Stimulated activated CD4-positive, alpha-beta T cell treated with anti-CD3 and anti-CD28 coated beads, Interleukin-4, amount 100 ng/mL, for 4 hours (primary cell): ENCODE measurements around the gene PYURF.

Source experiments
- DNase-seq, 2 experiments: peaks; one replicate each; pipeline ENCODE4 v3.0.0-alpha.2; 2020

The PYURF gene

GRCh38 chr4:88503344-88503743, 20.2 kb downstream of the PYURF start:
- DNase-seq = no peak

GRCh38 chr4:88497859-88498409, 25.6 kb downstream of the PYURF start:
- no peak for DNase-seq

- no peak for DNase-seq
These were observed 34.3 kb downstream of the PYURF start for GRCh38 chr4:88489100-88489761.

- DNase-seq = no peak
These were observed 42.0 kb downstream of the PYURF start for GRCh38 chr4:88481537-88481936.

- DNase-seq = no peak
These were observed 45.3 kb downstream of the PYURF start for GRCh38 chr4:88478247-88478646.

GRCh38 chr4:88477229-88477860, 46.2 kb downstream of the PYURF start:
- DNase-seq = no peak
